Mesenchymal stem cell (in vitro differentiated cells and primary cell): ENCODE results near the gene CAVIN2.

ENCODE experiments used
- DNase-seq: peaks from one replicate; pipeline ENCODE4 v3.0.0-alpha.2; 2013
- H2AFZ ChIP-seq: one replicate; pipeline ENCODE4 v1.6.1; 2013; ENCODE audit warnings: low read depth, mild to moderate bottlenecking, control low read depth, inconsistent platforms, low read length, moderate library complexity
- H2AK5ac ChIP-seq: 2 replicates; pipeline ENCODE4 v1.6.1; 2013; ENCODE audit warnings: low read length, moderate library complexity, mild to moderate bottlenecking, inconsistent platforms; ENCODE audit not compliant: severe bottlenecking
- H2BK120ac ChIP-seq: one replicate; pipeline ENCODE4 v1.6.1; 2013; ENCODE audit warnings: low read depth, mild to moderate bottlenecking, inconsistent platforms, low read length, moderate library complexity
- H2BK12ac ChIP-seq, 2 experiments: one replicate each; pipeline ENCODE4 v1.6.1; 2013; ENCODE audit warnings: inconsistent platforms in 2 of 2, low read length in 2 of 2, mild to moderate bottlenecking in 2 of 2, moderate library complexity in 2 of 2, control low read depth in 1 of 2
- H2BK15ac ChIP-seq: one replicate; pipeline ENCODE4 v1.6.1; 2013; ENCODE audit warnings: mild to moderate bottlenecking, low read depth, inconsistent platforms; ENCODE audit not compliant: poor library complexity, severe bottlenecking
- H2BK5ac ChIP-seq: 2 replicates; pipeline ENCODE4 v1.6.1; 2013; ENCODE audit warnings: low read depth, mild to moderate bottlenecking, low read length, control low read depth, inconsistent platforms; ENCODE audit not compliant: poor library complexity, severe bottlenecking
- H3K14ac ChIP-seq, 2 experiments: one replicate each; pipeline ENCODE4 v1.6.1; 2013; ENCODE audit warnings: inconsistent platforms in 2 of 2, low read length in 2 of 2, control low read depth in 1 of 2, mild to moderate bottlenecking in 1 of 2, moderate library complexity in 1 of 2
- H3K18ac ChIP-seq, 2 experiments: one replicate each; pipeline ENCODE4 v1.6.1; 2013; ENCODE audit warnings: inconsistent platforms in 2 of 2, low read length in 2 of 2, control low read depth in 1 of 2, low read depth in 1 of 2, mild to moderate bottlenecking in 1 of 2
- H3K23ac ChIP-seq, 2 experiments: one replicate each; pipeline ENCODE4 v1.6.1; 2013; ENCODE audit warnings: inconsistent platforms in 2 of 2, low read length in 2 of 2, mild to moderate bottlenecking in 2 of 2, moderate library complexity in 2 of 2, control low read depth in 1 of 2
- H3K27ac ChIP-seq: 2 replicates; pipeline ENCODE4 v1.5.1; 2013; ENCODE audit warnings: mild to moderate bottlenecking, moderate library complexity, low read length, control low read depth, inconsistent platforms; ENCODE audit not compliant: poor library complexity, severe bottlenecking
- H3K27me3 ChIP-seq, 2 experiments: 2 replicates each; pipeline versions ENCODE4 v1.6.1 to v1.7.0; 2013; ENCODE audit warnings: low read length in 2 of 2, mild to moderate bottlenecking in 2 of 2, moderate library complexity in 2 of 2, control low read depth in 1 of 2, inconsistent platforms in 1 of 2; ENCODE audit not compliant: control insufficient read depth in 1 of 2, insufficient read depth in 1 of 2
- H3K36me3 ChIP-seq, 2 experiments: 2 replicates each; pipeline versions ENCODE4 v1.6.1 to v1.7.0; 2013; ENCODE audit warnings: low read length in 2 of 2, control low read depth in 1 of 2, inconsistent platforms in 1 of 2, low read depth in 1 of 2, mild to moderate bottlenecking in 1 of 2; ENCODE audit not compliant: insufficient read depth in 2 of 2, control insufficient read depth in 1 of 2
- H3K4ac ChIP-seq, 2 experiments: one replicate each; pipeline ENCODE4 v1.6.1; 2013; ENCODE audit warnings: inconsistent platforms in 2 of 2, low read length in 2 of 2, mild to moderate bottlenecking in 2 of 2, moderate library complexity in 2 of 2, control low read depth in 1 of 2, low read depth in 1 of 2
- H3K4me1 ChIP-seq: 2 replicates; pipeline ENCODE4 v1.6.1; 2013; ENCODE audit warnings: low read depth, low read length, control low read depth; ENCODE audit not compliant: control insufficient read depth, insufficient read depth
- H3K4me2 ChIP-seq: 2 replicates; pipeline ENCODE4 v1.6.1; 2013; ENCODE audit warnings: low read length, mild to moderate bottlenecking, inconsistent platforms; ENCODE audit not compliant: poor library complexity, severe bottlenecking
- H3K4me3 ChIP-seq, 2 experiments: 2 replicates each; pipeline versions ENCODE4 v1.5.1 to v1.7.0; 2013; ENCODE audit warnings: low read length in 2 of 2, mild to moderate bottlenecking in 2 of 2, control low read depth in 1 of 2, low read depth in 1 of 2; ENCODE audit not compliant: insufficient read depth in 1 of 2
- H3K79me1 ChIP-seq: replicated peaks from 2 replicates; pipeline ENCODE4 v1.6.1; 2013; ENCODE audit warnings: mild to moderate bottlenecking, control low read depth, low read length, inconsistent platforms; ENCODE audit not compliant: poor library complexity, severe bottlenecking
- H3K9ac ChIP-seq: 2 replicates; pipeline ENCODE4 v1.7.0; 2013; ENCODE audit warnings: mild to moderate bottlenecking, low read length, moderate library complexity
- H3K9me3 ChIP-seq: 2 replicates; pipeline ENCODE4 v1.7.0; 2013; ENCODE audit warnings: mild to moderate bottlenecking, low read length; ENCODE audit not compliant: control insufficient read depth
- H4K8ac ChIP-seq: one replicate; pipeline ENCODE4 v1.6.1; 2013; ENCODE audit warnings: inconsistent platforms, mild to moderate bottlenecking, low read length, moderate library complexity
- H4K91ac ChIP-seq: one replicate; pipeline ENCODE4 v1.6.1; 2013; ENCODE audit warnings: mild to moderate bottlenecking, low read length, inconsistent platforms
- WGBS: methylation state at CpG from one replicate; pipeline ENCODE4 v1.1.7; 2013; ENCODE audit warnings: mixed read lengths; 5-methylcytosine and 5-hydroxymethylcytosine counted together

Gene CAVIN2

GRCh38 chr2:191877875-191878274 lies 31.0 kb upstream of the CAVIN2 start:
- no peak overlapping the region for H3K14ac ChIP-seq
- H2BK15ac ChIP-seq = no peak overlapping the region
- H3K27ac ChIP-seq = peak overlapping the region; percentile 72
- 100% methylated on average over 2 of the region's 4 CpGs for WGBS
- no peak overlapping the region for H2AK5ac ChIP-seq
- no peak overlapping the region for H4K8ac ChIP-seq
- H2BK12ac ChIP-seq = no peak overlapping the region
- no peaks in the 10 kb centered on the region for H3K27me3 ChIP-seq
- H3K79me1 ChIP-seq = no peaks in the 10 kb centered on the region
- no peak overlapping the region for H3K23ac ChIP-seq
- no peak overlapping the region for H4K91ac ChIP-seq
- no peak for DNase-seq
- H2BK5ac ChIP-seq = no peak overlapping the region
- H3K9me3 ChIP-seq = no peaks in the 10 kb centered on the region
- H3K4me3 ChIP-seq = no peak overlapping the region
- peaks cover 0 to 3% of the 10 kb centered on the region in 2 experiments for H3K36me3 ChIP-seq
- no peak overlapping the region for H3K18ac ChIP-seq
- no peak overlapping the region for H3K4ac ChIP-seq
- H3K4me1 ChIP-seq = peaks cover 3% of the 10 kb centered on the region
- H3K9ac ChIP-seq = no peak overlapping the region
- no peak overlapping the region for H2BK120ac ChIP-seq
- no peak overlapping the region for H2AFZ ChIP-seq
- no peak overlapping the region for H3K4me2 ChIP-seq

- H2BK5ac ChIP-seq = no peak overlapping the region
These were observed 29.0 kb upstream of the CAVIN2 start for GRCh38 chr2:191875859-191876258.

DNA sequence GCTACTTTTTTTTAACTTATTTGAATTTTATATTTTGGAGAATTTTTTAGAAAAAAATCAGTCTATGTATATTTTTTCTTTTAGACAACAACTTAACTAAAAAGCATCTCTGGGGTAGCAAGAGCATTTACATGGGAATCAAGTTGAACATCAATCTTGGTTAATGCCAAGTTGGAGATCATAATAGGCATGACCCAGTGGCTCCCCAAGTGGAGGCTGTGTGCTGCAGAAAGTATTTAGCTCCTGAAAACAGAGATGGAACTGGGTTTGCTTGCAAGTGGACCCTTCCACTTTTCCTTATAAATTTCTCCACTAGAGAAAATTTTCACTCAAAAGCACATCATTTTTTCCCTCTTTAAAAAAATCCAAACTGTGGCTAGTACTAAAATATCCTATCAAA lies 23.9 kb upstream of the CAVIN2 start:
- Histone ChIP-seq H2AK5ac (no peak overlapping the region), H2BK15ac (no peak overlapping the region), H3K4me2 (no peak overlapping the region), H3K4ac (no peak overlapping the region), H3K9ac (no peak overlapping the region), H4K8ac (no peak overlapping the region), H4K91ac (no peak overlapping the region), H3K4me1 (peaks cover 5% of the 10 kb centered on the region), H3K27ac (no peak overlapping the region), H2AFZ (no peak overlapping the region), H3K18ac (no peak overlapping the region), H3K4me3 (no peak overlapping the region), H2BK120ac (no peak overlapping the region), H3K23ac (no peak overlapping the region), H3K79me1 (no peaks in the 10 kb centered on the region), H2BK5ac (no peak overlapping the region), H2BK12ac (no peak overlapping the region), H3K14ac (no peak overlapping the region), H3K36me3 (no peaks in the 10 kb centered on the region), H3K9me3 (no peaks in the 10 kb centered on the region), H3K27me3 (no peaks in the 10 kb centered on the region)
- DNase-seq = no peak

More at GRCh38 chr2:191875859-191876258, 29.0 kb upstream of the CAVIN2 start:
- no peak overlapping the region for H2BK120ac ChIP-seq
- peak overlapping the region; percentile 30 for H2AK5ac ChIP-seq
- no peak overlapping the region for H3K9ac ChIP-seq
- no peak overlapping the region for H3K18ac ChIP-seq
- no peak overlapping the region for H2AFZ ChIP-seq
- no peak overlapping the region for H4K91ac ChIP-seq
- no peak overlapping the region for H3K4me2 ChIP-seq
- H3K27ac ChIP-seq = no peak overlapping the region
- H3K9me3 ChIP-seq = no peaks in the 10 kb centered on the region
- no peak overlapping the region for H3K4ac ChIP-seq
- DNase-seq = no peak
- no peak overlapping the region for H4K8ac ChIP-seq
- no peaks in the 10 kb centered on the region for H3K79me1 ChIP-seq
- no peak overlapping the region for H3K4me3 ChIP-seq
- no peak overlapping the region for H2BK12ac ChIP-seq
- no peaks in the 10 kb centered on the region for H3K36me3 ChIP-seq
- WGBS = 100% methylated on average over 1 of the region's 2 CpGs
- no peaks in the 10 kb centered on the region for H3K27me3 ChIP-seq
- no peak overlapping the region for H2BK15ac ChIP-seq
- H3K4me1 ChIP-seq = peaks cover 3% of the 10 kb centered on the region
- H3K23ac ChIP-seq = no peak overlapping the region
- H3K14ac ChIP-seq = no peak overlapping the region

GRCh38 chr2:191869781-191870180 lies 22.9 kb upstream of the CAVIN2 start:
- Histone ChIP-seq H3K27ac (no peak overlapping the region), H4K91ac (no peak overlapping the region), H2BK5ac (no peak overlapping the region), H2BK12ac (no peak overlapping the region), H3K4me1 (peaks cover 5% of the 10 kb centered on the region), H3K14ac (no peak overlapping the region), H3K4me2 (no peak overlapping the region), H2BK15ac (no peak overlapping the region), H2BK120ac (no peak overlapping the region), H2AFZ (no peak overlapping the region), H3K23ac (no peak overlapping the region), H3K4ac (no peak overlapping the region), H3K36me3 (no peaks in the 10 kb centered on the region), H4K8ac (no peak overlapping the region), H3K79me1 (no peaks in the 10 kb centered on the region), H3K4me3 (no peak overlapping the region), H3K9ac (no peak overlapping the region), H3K18ac (no peak overlapping the region), H3K27me3 (no peaks in the 10 kb centered on the region), H3K9me3 (no peaks in the 10 kb centered on the region), H2AK5ac (no peak overlapping the region)
- 100% methylated on average over 4 of the region's 4 CpGs for WGBS
- DNase-seq = no peak
